Panc1 (cell line): Measurements from ENCODE around the gene FGF5. TPM values are rescaled to one million over a fixed set of nuclear protein-coding genes. Genes with fewer than 3 reads are reported as not detected.
"Not testable (repeated sequence)": the region's sequence is repeated elsewhere in the genome, so short reads cannot be mapped to it uniquely, and the experiment has no call there.

Source experiments
- ATAC-seq: fragments of 200-7000 bp; cut with Tn5 transposase; 2 replicates; pipeline ENCODE4 v1.9.1; 2020; ENCODE audit warnings: mild to moderate bottlenecking, moderate library complexity
- BruUV-seq: library from RNA; stranded (reverse); fragments of 400-500 nt; replicated peaks from 2 replicates; lab custom pipeline; 2021; lab: Mats Ljungman, UMichigan
- CTCF ChIA-PET: fragments of 300-600 bp; sonication (Branson Sonifier 250); formaldehyde crosslinking; loops from one replicate; lab custom pipeline; 2022; ENCODE audit warnings: antibody characterized with exemption; lab: Charles Lee
- POLR2A ChIA-PET: fragments of 300-600 bp; sonication (Branson Sonifier 250); formaldehyde crosslinking; loops from one replicate; lab custom pipeline; 2022; ENCODE audit warnings: antibody characterized with exemption; lab: Charles Lee
- DNase-seq: peaks from one replicate; pipeline ENCODE4 v3.0.0-alpha.2; 2010; ENCODE audit warnings: low read depth, low spot score
- H3K27ac ChIP-seq: 2 replicates; pipeline ENCODE4 v1.5.1; 2011; ENCODE audit warnings: mild to moderate bottlenecking, low read length, inconsistent platforms
- H3K27me3 ChIP-seq: fragments of 200-500 bp; sonication (Bioruptor generic); 2 replicates; pipeline ENCODE4 v1.6.0; 2014; ENCODE audit warnings: low read length, inconsistent platforms; ENCODE audit not compliant: control insufficient read depth, insufficient read depth
- H3K36me3 ChIP-seq: fragments of 200-500 bp; sonication (Bioruptor generic); 2 replicates; pipeline ENCODE4 v1.5.1; 2014; ENCODE audit warnings: inconsistent platforms, mild to moderate bottlenecking, low read length, moderate library complexity; ENCODE audit not compliant: control insufficient read depth, insufficient read depth
- H3K4me1 ChIP-seq: 2 replicates; pipeline ENCODE4 v1.5.1; 2011; ENCODE audit warnings: inconsistent platforms, mild to moderate bottlenecking, low read length, moderate library complexity; ENCODE audit not compliant: control insufficient read depth, insufficient read depth
- H3K4me3 ChIP-seq, 2 experiments: 2 replicates each; pipeline ENCODE4 v1.5.1; 2011 to 2012; ENCODE audit warnings: low read depth in 2 of 2, low read length in 2 of 2, mild to moderate bottlenecking in 2 of 2, inconsistent platforms in 1 of 2, moderate library complexity in 1 of 2
- H3K9me3 ChIP-seq: fragments of 200-500 bp; sonication (Bioruptor generic); 2 replicates; pipeline ENCODE4 v1.5.1; 2014; ENCODE audit warnings: low read depth, mild to moderate bottlenecking, inconsistent platforms, low read length, moderate library complexity; ENCODE audit not compliant: control insufficient read depth, insufficient read depth
- CTCF ChIP-seq: fragments of 450-650 bp; IDR thresholded peaks from 2 replicates; pipeline ENCODE4 v1.5.1; 2017; ENCODE audit warnings: mild to moderate bottlenecking
- POLR2AphosphoS5 ChIP-seq: IDR thresholded peaks from 2 replicates; pipeline ENCODE4 v1.6.1; 2012; ENCODE audit warnings: mild to moderate bottlenecking, low read depth, low read length, moderate library complexity
- REST ChIP-seq, 2 experiments: IDR thresholded peaks; 2 replicates each; pipeline ENCODE4 v1.6.1; 2011 to 2012; ENCODE audit warnings: low read depth in 2 of 2, control low read depth in 1 of 2, low read length in 1 of 2, mild to moderate bottlenecking in 1 of 2, moderate library complexity in 1 of 2; ENCODE audit not compliant: insufficient read depth in 1 of 2
- SIN3A ChIP-seq: IDR thresholded peaks from 2 replicates; pipeline ENCODE4 v1.6.1; 2012; ENCODE audit warnings: low read depth, mild to moderate bottlenecking, low read length, moderate library complexity, borderline replicate concordance; ENCODE audit not compliant: insufficient read depth
- TCF7L2 ChIP-seq: IDR thresholded peaks from 2 replicates; pipeline ENCODE4 v1.6.1; 2011; ENCODE audit warnings: mild to moderate bottlenecking, low read depth, low read length, inconsistent platforms
- in situ Hi-C: cut with HindIII; loops from 2 replicates; pipeline ENCODE4 v1.10.0; 2016; ENCODE audit warnings: low sequenced_read_pairs, low pct_unique_long_range_greater_than_20kb
- intact Hi-C: fragments of 100-400 bp; cut with micrococcal nuclease; formaldehyde crosslinking; loops from one replicate; pipeline ENCODE4 v1.10.0; 2022; ENCODE audit not compliant: unreplicated experiment
- total RNA-seq: library from RNA; stranded (reverse); gene quantifications from one replicate; pipeline ENCODE4 v1.2.1, GENCODE V29; 2021; ENCODE audit not compliant: unreplicated experiment

Gene FGF5
- total RNA-seq, 1 experiment from 2014 or later = 1.3 TPM

- TF ChIP-seq CTCF = no peak
- H3K27ac ChIP-seq = no peak overlapping the region
- ATAC-seq = no peak
- POLR2A ChIA-PET = no interaction called here
- BruUV-seq = no TSS peak
- no peaks in the 10 kb centered on the region for H3K36me3 ChIP-seq
- CTCF ChIA-PET = no interaction called here
- intact Hi-C loops = no loop called here
- H3K9me3 ChIP-seq = no peaks in the 10 kb centered on the region
- no peaks in the 10 kb centered on the region for H3K4me1 ChIP-seq
- H3K27me3 ChIP-seq = no peaks in the 10 kb centered on the region
- in situ Hi-C loops = no loop called here
- H3K4me3 ChIP-seq = no peak overlapping the region
- no peak for DNase-seq
Observed at GRCh38 chr4:80279751-80280150, 13.3 kb downstream of the FGF5 start.

- H3K9me3 ChIP-seq = no peaks in the 10 kb centered on the region
- ChIA-PET POLR2A (no interaction called here), CTCF (no interaction called here)
- no peaks in the 10 kb centered on the region for H3K4me1 ChIP-seq
- no peak for DNase-seq
- no peak overlapping the region for H3K27ac ChIP-seq
- H3K27me3 ChIP-seq = no peaks in the 10 kb centered on the region
- intact Hi-C loops (no loop called here), in situ Hi-C loops (no loop called here)
- no peaks in the 10 kb centered on the region for H3K36me3 ChIP-seq
- TF ChIP-seq SIN3A (no peak), CTCF (no peak), REST (IDR thresholded peaks at IDR 0.05; ENCODE audit: insufficient read depth in 1 of 2, low read depth in 2 of 2, low read length in 1 of 2) (no peak), TCF7L2 (no peak), POLR2AphosphoS5 (no peak)
- no TSS peak for BruUV-seq
- no peak overlapping the region for H3K4me3 ChIP-seq
- ATAC-seq = no peak
Observed at GRCh38 chr4:80286451-80286850, 20.0 kb downstream of the FGF5 start.

GRCh38 chr4:80290665-80291064, 24.2 kb downstream of the FGF5 start:
- POLR2A ChIA-PET, H3K9me3 ChIP-seq, H3K4me3 ChIP-seq, H3K27me3 ChIP-seq, H3K36me3 ChIP-seq, CTCF ChIA-PET, intact Hi-C loops, H3K27ac ChIP-seq, DNase-seq, H3K4me1 ChIP-seq, BruUV-seq, ATAC-seq, in situ Hi-C loops: not testable (repeated sequence)
